Lower lobe of right lung (tissue), 2 donors: ENCODE results near the gene ARSK. TPM values are rescaled to one million over a fixed set of nuclear protein-coding genes. Genes with fewer than 3 reads are reported as not detected.

Experiments used
- ATAC-seq, 2 donors: fragments of 200-7000 bp; cut with Tn5 transposase; one replicate each; pipeline ENCODE4 v1.9.1; 2020 to 2022; ENCODE audit warnings: mild to moderate bottlenecking in 2 of 2, moderate library complexity in 2 of 2
- DNase-seq: peaks from one replicate; pipeline ENCODE4 v3.0.0-alpha.2; 2020
- H3K27ac ChIP-seq: fragments of 200-600 bp; one replicate; pipeline ENCODE4 v1.8.0; 2022
- H3K27me3 ChIP-seq: fragments of 200-600 bp; one replicate; pipeline ENCODE4 v1.8.0; 2022; ENCODE audit warnings: low read depth
- H3K36me3 ChIP-seq: fragments of 200-600 bp; one replicate; pipeline ENCODE4 v1.8.0; 2022; ENCODE audit warnings: mild to moderate bottlenecking
- H3K4me1 ChIP-seq: fragments of 200-600 bp; one replicate; pipeline ENCODE4 v1.8.0; 2022
- H3K4me3 ChIP-seq: fragments of 200-600 bp; one replicate; pipeline ENCODE4 v1.8.0; 2022; ENCODE audit warnings: mild to moderate bottlenecking
- H3K9me3 ChIP-seq: fragments of 200-600 bp; one replicate; pipeline ENCODE4 v1.8.0; 2022
- intact Hi-C: fragments of 100-400 bp; cut with DNase I; formaldehyde crosslinking; loops from one replicate; pipeline ENCODE4 v1.11.0; 2022
- total RNA-seq: library from RNA; stranded (reverse); fragmentation: NEBNext Ultra II Directional; extraction: Animal tissue kit (Norgen Biotek cat#: 25700); gene quantifications from one replicate; pipeline ENCODE4 v1.2.1, GENCODE V29; 2021
- TF ChIP-seq, protein P1 (sequence below): fragments of 200-600 bp; IDR thresholded peaks from one replicate; pipeline ENCODE4 v1.8.0; 2022; ENCODE audit warnings: antibody characterized with exemption, mild to moderate bottlenecking
- donor health status: DM: no; HTN: yes; CAD: no; lungs with severe emphysema.

ARSK gene
- total RNA-seq, 1 donor from 2014 or later: 5.6 TPM

DNA sequence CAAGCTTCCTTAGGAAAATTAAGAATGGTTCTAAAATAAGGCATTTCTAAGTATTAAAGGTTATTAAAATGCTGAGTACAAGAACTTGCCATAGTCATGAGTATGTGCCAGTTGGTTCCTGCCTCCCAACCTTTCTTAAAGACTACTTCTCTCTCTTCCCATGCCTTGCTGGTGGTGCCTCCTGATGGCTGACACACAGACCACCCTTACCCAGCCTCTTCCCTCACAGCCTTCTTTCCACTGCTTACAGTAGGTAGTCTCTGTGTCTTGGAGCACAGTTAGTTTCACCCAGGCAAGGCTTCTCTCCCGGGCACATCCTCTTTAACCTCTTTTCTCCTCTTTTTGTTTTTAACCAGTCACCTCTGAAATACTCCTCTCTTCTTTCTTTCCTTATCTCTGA, 44.4 kb downstream of the ARSK start:
- ATAC-seq (no peak), DNase-seq (no peak)
- Histone ChIP-seq H3K27me3 (no peaks in the 10 kb centered on the region), H3K36me3 (peaks cover 13% of the 10 kb centered on the region), H3K9me3 (no peaks in the 10 kb centered on the region), H3K4me1 (no peaks in the 10 kb centered on the region), H3K4me3 (no peak overlapping the region), H3K27ac (no peak overlapping the region)
- intact Hi-C loops: no loop called here
- TF ChIP-seq, protein P1, sequence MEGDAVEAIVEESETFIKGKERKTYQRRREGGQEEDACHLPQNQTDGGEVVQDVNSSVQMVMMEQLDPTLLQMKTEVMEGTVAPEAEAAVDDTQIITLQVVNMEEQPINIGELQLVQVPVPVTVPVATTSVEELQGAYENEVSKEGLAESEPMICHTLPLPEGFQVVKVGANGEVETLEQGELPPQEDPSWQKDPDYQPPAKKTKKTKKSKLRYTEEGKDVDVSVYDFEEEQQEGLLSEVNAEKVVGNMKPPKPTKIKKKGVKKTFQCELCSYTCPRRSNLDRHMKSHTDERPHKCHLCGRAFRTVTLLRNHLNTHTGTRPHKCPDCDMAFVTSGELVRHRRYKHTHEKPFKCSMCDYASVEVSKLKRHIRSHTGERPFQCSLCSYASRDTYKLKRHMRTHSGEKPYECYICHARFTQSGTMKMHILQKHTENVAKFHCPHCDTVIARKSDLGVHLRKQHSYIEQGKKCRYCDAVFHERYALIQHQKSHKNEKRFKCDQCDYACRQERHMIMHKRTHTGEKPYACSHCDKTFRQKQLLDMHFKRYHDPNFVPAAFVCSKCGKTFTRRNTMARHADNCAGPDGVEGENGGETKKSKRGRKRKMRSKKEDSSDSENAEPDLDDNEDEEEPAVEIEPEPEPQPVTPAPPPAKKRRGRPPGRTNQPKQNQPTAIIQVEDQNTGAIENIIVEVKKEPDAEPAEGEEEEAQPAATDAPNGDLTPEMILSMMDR: no peak

DNA sequence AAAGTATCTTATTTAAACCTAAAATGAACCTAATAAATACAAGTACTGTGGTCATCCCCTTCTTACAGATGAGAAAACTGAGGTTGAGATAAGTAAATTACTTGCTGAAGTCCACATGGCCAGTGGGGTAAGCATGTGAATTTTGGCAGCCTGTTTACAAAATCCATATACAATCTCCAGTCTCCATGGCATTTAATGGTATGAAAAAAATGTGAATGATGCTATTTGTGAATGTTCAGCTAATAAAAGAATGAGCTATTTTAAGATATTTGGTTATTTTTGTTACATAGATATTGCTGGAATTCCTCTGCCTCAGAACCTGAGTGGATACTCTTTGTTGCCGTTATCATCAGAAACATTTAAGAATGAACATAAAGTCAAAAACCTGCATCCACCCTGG, 45.7 kb downstream of the ARSK start:
- Histone ChIP-seq H3K36me3 (peaks cover 13% of the 10 kb centered on the region), H3K4me3 (no peak overlapping the region), H3K27ac (no peak overlapping the region), H3K4me1 (no peaks in the 10 kb centered on the region), H3K9me3 (no peaks in the 10 kb centered on the region), H3K27me3 (no peaks in the 10 kb centered on the region)
- no peak for ATAC-seq
- intact Hi-C loops: no loop called here
- no peak for DNase-seq
- TF ChIP-seq, protein P1: no peak

DNA sequence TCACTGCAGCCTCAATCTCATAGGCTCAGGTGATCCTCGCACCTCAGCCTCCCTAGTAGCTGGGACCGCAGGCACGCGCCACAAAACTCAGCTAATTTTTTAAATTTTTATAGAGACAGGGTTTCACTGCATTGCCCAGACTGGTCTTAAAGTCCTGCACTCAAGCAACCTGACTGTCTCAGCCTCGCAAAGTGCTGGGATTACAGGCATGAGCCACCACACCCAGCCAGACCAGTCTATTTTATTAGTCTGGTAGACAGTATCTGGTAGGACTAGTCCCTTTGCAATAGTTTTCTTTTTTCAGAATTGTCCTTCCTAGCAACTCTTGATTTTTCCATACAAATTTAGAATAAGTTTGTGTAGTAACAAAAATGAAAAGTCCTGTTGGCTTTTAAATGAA, 50.9 kb downstream of the ARSK start:
- Histone ChIP-seq H3K27me3 (no peaks in the 10 kb centered on the region), H3K36me3 (peaks cover 13% of the 10 kb centered on the region), H3K4me3 (no peak overlapping the region), H3K4me1 (no peaks in the 10 kb centered on the region), H3K9me3 (no peaks in the 10 kb centered on the region), H3K27ac (no peak overlapping the region)
- DNase-seq (no peak), ATAC-seq (no peak)
- TF ChIP-seq, protein P1: no peak
- intact Hi-C loops: no loop called here

DNA sequence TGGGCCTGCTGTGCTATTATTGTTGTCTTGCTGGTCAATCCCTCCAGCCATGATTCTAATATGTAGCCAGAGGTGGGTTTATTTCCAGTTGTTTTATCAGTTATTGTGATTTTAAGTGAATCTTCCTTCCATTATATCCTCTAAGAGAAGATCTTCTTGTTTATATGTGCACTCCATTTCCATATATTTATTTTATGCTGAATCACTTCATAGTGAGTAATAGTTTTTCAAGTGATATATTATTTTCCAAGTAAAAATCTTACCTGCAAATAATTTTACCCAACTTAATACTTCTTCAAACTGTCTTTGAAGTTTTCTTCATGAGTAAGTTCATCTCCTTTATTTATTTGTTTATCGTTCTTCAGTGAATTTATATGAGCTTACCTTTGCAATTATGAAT, 51.5 kb downstream of the ARSK start:
- no peaks in the 10 kb centered on the region for H3K27me3 ChIP-seq
- H3K36me3 ChIP-seq: peaks cover 7% of the 10 kb centered on the region
- TF ChIP-seq, protein P1: no peak
- H3K9me3 ChIP-seq: no peaks in the 10 kb centered on the region
- H3K27ac ChIP-seq: no peak overlapping the region
- H3K4me1 ChIP-seq: no peaks in the 10 kb centered on the region
- intact Hi-C loops: no loop called here
- no peak overlapping the region for H3K4me3 ChIP-seq
- DNase-seq (no peak), ATAC-seq (no peak)

DNA sequence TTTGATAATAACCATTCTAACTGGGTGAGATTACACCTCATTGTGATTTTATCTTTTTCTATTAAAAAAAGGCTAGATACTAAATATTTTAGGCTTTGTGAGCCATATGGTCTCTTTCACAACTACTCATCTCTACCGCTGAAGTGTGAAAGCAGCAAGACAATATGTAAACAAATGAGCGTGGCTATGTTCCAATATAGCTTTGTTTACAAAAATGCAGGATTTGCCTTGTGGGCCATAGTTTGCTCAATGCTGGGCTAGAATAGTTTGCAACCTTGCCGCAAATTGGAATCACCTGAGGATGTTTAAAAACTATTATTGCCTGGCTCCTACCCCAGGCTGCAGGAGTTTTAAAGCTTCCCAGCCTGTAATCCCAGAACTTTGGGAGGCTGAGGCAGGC, 54.8 kb downstream of the ARSK start:
- TF ChIP-seq, protein P1: no peak
- H3K27ac ChIP-seq: no peak overlapping the region
- no peak overlapping the region for H3K4me3 ChIP-seq
- no peak for DNase-seq
- no peaks in the 10 kb centered on the region for H3K27me3 ChIP-seq
- ATAC-seq: no peak
- intact Hi-C loops: no loop called here
- no peaks in the 10 kb centered on the region for H3K36me3 ChIP-seq
- no peaks in the 10 kb centered on the region for H3K4me1 ChIP-seq
- no peaks in the 10 kb centered on the region for H3K9me3 ChIP-seq

DNA sequence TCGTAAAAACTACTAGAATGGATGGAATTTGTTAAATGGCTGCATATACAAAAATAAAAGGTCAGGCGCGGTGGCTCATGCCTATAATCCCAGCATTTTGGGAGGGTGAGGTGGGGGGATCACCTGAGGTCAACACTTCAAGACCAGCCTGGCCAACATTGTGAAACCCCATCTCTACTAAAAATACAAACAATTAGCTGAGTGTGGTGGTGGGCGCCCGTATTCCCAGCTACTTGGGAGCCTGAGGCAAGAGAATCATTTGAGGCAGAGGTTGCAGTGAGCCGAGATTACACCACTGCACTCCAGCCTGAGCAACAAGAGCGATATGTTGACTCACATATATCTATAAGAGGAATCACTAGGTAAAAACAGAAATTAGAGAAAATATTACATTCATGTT, 55.6 kb downstream of the ARSK start:
- intact Hi-C loops: no loop called here
- Histone ChIP-seq H3K4me1 (no peaks in the 10 kb centered on the region), H3K36me3 (no peaks in the 10 kb centered on the region), H3K9me3 (no peaks in the 10 kb centered on the region), H3K27ac (no peak overlapping the region), H3K4me3 (no peak overlapping the region), H3K27me3 (no peaks in the 10 kb centered on the region)
- no peak for ATAC-seq
- TF ChIP-seq, protein P1: no peak
- no peak for DNase-seq
